Measurements from ENCODE around the gene WDR54. TPM values are rescaled to one million over a fixed set of nuclear protein-coding genes. Genes with fewer than 3 reads are reported as not detected.
"Not testable (repeated sequence)": the region's sequence is repeated elsewhere in the genome, so short reads cannot be mapped to it uniquely, and the experiment has no call there.

Gene WDR54
- total and polyA plus RNA-seq, 7 experiments from 2014 or later = 26.5 to 78.5 (median 33.2) TPM

GRCh38 chr2:74462786-74463105, 41.2 kb downstream of the WDR54 start:
- CTCF ChIA-PET = no interaction called here
- peaks cover 0 to 29% (median 0%) of the 10 kb centered on the region in 3 experiments for H3K36me3 ChIP-seq (ENCODE audit: control insufficient read depth in 2 of 3, insufficient read depth in 3 of 3, low read length in 3 of 3)
- H3K4me3 Mint-ChIP-seq = peak overlapping the region; percentile 10 to 95 (median 67)
- no peaks in the 10 kb centered on the region for H3K9me3 ChIP-seq (ENCODE audit: control insufficient read depth in 2 of 3, low read length in 3 of 3)
- no peaks in the 10 kb centered on the region for H3K27me3 ChIP-seq (ENCODE audit: control insufficient read depth in 2 of 2, insufficient read depth in 2 of 2, low read length in 2 of 2)
- H3K4me3 ChIP-seq (ENCODE audit: low read length) = no peak overlapping the region
- peaks cover 6 to 51% (median 42%) of the 10 kb centered on the region in 7 donors for H3K4me1 Mint-ChIP-seq
- peaks cover 0 to 2% (median 0%) of the 10 kb centered on the region in 5 donors for H3K27me3 Mint-ChIP-seq
- H3K27ac Mint-ChIP-seq = peak overlapping the region in 5 of 9 donors; percentile 18 to 78 (median 59)
- no peak for DNase-seq
- H3K9me3 Mint-ChIP-seq = peaks cover 0 to 4% (median 0%) of the 10 kb centered on the region in 11 donors
- no peak overlapping the region for H3K27ac ChIP-seq (ENCODE audit: low read depth, low read length)
- POLR2A ChIA-PET = interaction anchor here (0.6 to 10.8 kb wide), 3 partner anchors 11 to 82 kb away, joined by 3 to 197 read pairs (median 177); partner anchors contain the start of genes CCDC142, MRPL53 and TTC31
- intact Hi-C loops (cut with micrococcal nuclease) = no loop called here
- H3K36me3 Mint-ChIP-seq = peaks cover 0 to 9% (median 0%) of the 10 kb centered on the region in 5 donors
- peaks cover 15% of the 10 kb centered on the region in 2 donors for H3K4me1 ChIP-seq (ENCODE audit: control insufficient read depth in 2 of 2, insufficient read depth in 2 of 2, low read length in 2 of 2)
- ATAC-seq = no peak

GRCh38 chr2:74464406-74464805, 42.9 kb downstream of the WDR54 start:
- no peaks in the 10 kb centered on the region for H3K27me3 ChIP-seq (ENCODE audit: control insufficient read depth in 2 of 2, insufficient read depth in 2 of 2, low read length in 2 of 2)
- Mint-ChIP-seq H3K9me3 (no peaks in the 10 kb centered on the region), H3K27ac (peak overlapping the region; percentile 21 to 97 (median 88)), H3K4me3 (peak overlapping the region; percentile 72 to 100 (median 96)), H3K36me3 (peaks cover 0 to 9% (median 0%) of the 10 kb centered on the region in 5 donors), H3K27me3 (no peaks in the 10 kb centered on the region), H3K4me1 (peaks cover 4 to 40% (median 29%) of the 10 kb centered on the region in 7 donors)
- H3K9me3 ChIP-seq (ENCODE audit: control insufficient read depth in 2 of 3, low read length in 3 of 3) = no peaks in the 10 kb centered on the region
- peak overlapping the region; percentile 96 for H3K4me3 ChIP-seq (ENCODE audit: low read length)
- peaks cover 0 to 29% (median 0%) of the 10 kb centered on the region in 3 experiments for H3K36me3 ChIP-seq (ENCODE audit: control insufficient read depth in 2 of 3, insufficient read depth in 3 of 3, low read length in 3 of 3)
- CTCF ChIA-PET = interaction anchor here (0.6 kb wide), 1 partner anchor 12 kb away, joined by 4 read pairs; no protein-coding TSS in a partner anchor
- H3K4me1 ChIP-seq (ENCODE audit: control insufficient read depth in 2 of 2, insufficient read depth in 2 of 2, low read length in 2 of 2) = peaks cover 9 to 10% of the 10 kb centered on the region in 2 donors
- POLR2A ChIA-PET = interaction anchor here (0.8 to 6.5 kb wide), 6 partner anchors 7 to 62 kb away, joined by 4 to 64 read pairs (median 8); partner anchors contain the start of genes CCDC142, DQX1, INO80B and MRPL53
- peak overlapping the region; percentile 98 for H3K27ac ChIP-seq (ENCODE audit: low read depth, low read length)
- intact Hi-C loops (cut with micrococcal nuclease) = loop anchor here in 1 of 2 donors (1.0 kb wide), 1 partner anchor 8 kb away; the partner anchor contains the start of gene MRPL53
- DNase-seq = no peak
- no peak for ATAC-seq

DNA sequence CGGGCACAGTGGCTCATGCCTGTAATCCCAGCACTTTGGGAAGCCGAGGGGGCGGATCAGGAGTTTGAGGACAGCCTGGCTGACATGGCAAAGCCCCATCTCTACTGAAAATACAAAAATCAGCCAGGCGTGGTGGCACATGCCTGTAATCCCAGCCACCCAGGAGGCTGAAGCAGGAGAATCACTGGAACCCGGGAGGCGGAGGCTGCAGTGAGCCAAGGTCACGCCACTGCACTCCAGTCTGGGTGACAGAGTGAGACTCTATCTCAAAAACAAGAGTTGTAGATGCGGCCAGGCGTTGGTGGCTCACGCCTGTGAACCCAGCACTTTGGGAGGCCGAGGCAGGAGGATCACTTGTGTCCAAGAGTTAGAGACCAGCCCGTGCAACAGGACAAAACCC, 49.2 kb downstream of the WDR54 start:
- Histone ChIP-seq H3K4me1 (ENCODE audit: control insufficient read depth in 2 of 2, insufficient read depth in 2 of 2, low read length in 2 of 2) (peaks cover 14 to 19% of the 10 kb centered on the region in 2 donors), H3K27ac (ENCODE audit: low read depth, low read length) (peak overlapping the region; percentile 91), H3K36me3 (ENCODE audit: control insufficient read depth in 2 of 3, insufficient read depth in 3 of 3, low read length in 3 of 3) (peaks cover 0 to 14% (median 4%) of the 10 kb centered on the region in 3 experiments)
- CTCF ChIA-PET; intact Hi-C loops (cut with micrococcal nuclease); ATAC-seq; H3K4me3 ChIP-seq (ENCODE audit: low read length); H3K9me3 ChIP-seq (ENCODE audit: control insufficient read depth in 2 of 3, low read length in 3 of 3); H3K9me3 Mint-ChIP-seq; H3K27me3 Mint-ChIP-seq; H3K27me3 ChIP-seq (ENCODE audit: control insufficient read depth in 2 of 2, insufficient read depth in 2 of 2, low read length in 2 of 2); DNase-seq: not testable (repeated sequence)
- peak overlapping the region; percentile 12 to 81 (median 70) for H3K4me3 Mint-ChIP-seq
- H3K36me3 Mint-ChIP-seq = peaks cover 0 to 23% (median 9%) of the 10 kb centered on the region in 5 donors
- peak overlapping the region; percentile 55 to 91 (median 84) for H3K27ac Mint-ChIP-seq
- peaks cover 14 to 37% (median 33%) of the 10 kb centered on the region in 7 donors for H3K4me1 Mint-ChIP-seq
- POLR2A ChIA-PET = interaction anchor here (0.9 to 6.6 kb wide), 3 partner anchors 11 to 55 kb away, joined by 3 to 177 read pairs (median 80); partner anchors contain the start of genes CCDC142, INO80B, TTC31 and WBP1

DNA sequence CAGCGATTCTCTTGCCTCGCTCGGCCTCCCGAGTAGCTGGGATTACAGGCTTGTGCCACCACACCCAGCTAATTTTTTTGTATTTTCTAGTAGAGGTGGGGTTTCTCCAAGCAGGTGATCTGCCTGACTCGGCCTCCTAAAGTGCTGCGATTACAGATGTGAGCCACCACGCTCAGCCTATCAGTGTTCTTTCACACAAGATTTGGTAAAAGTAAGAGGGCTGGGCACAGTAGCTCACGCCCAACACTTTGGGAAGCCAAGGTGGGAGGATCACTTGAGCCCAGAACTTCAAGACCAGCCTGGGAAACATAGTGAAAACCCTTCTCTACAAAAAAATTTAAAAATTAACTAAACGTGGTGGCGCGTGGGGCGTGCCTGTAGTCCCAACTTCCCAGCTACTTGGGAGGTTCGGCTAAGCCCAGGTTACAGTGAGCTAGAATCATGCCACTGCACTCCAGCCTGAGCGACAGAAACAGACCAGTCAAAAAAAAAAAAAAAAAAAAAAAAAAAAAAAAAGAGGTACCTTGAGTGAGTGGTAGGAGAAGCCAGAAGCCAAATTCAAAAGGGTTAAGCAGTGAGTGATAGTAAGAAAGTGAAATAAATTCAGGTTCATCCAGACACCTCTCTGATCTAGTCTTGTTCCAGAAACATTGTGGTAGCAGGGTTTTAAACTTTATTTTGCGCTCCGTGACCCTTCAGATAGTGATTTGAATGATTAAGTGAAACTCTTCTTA, 50.0 kb downstream of the WDR54 start:
- ATAC-seq (no peak), DNase-seq (no peak)
- Histone ChIP-seq H3K9me3 (ENCODE audit: control insufficient read depth in 2 of 3, low read length in 3 of 3) (no peaks in the 10 kb centered on the region), H3K4me3 (ENCODE audit: low read length) (peak overlapping the region; percentile 89), H3K36me3 (ENCODE audit: control insufficient read depth in 2 of 3, insufficient read depth in 3 of 3, low read length in 3 of 3) (peaks cover 0 to 14% (median 4%) of the 10 kb centered on the region in 3 experiments), H3K27ac (ENCODE audit: low read depth, low read length) (peak overlapping the region; percentile 91), H3K27me3 (ENCODE audit: control insufficient read depth in 2 of 2, insufficient read depth in 2 of 2, low read length in 2 of 2) (no peaks in the 10 kb centered on the region), H3K4me1 (ENCODE audit: control insufficient read depth in 2 of 2, insufficient read depth in 2 of 2, low read length in 2 of 2) (peaks cover 14 to 19% of the 10 kb centered on the region in 2 donors)
- intact Hi-C loops (cut with micrococcal nuclease) = loop anchor here (1.0 kb wide), 7 partner anchors 7 to 116 kb away; partner anchors contain the start of genes AUP1 (in 2 of the 2), HTRA2 (in 2 of the 2), TTC31 (in 2 of the 2) and WBP1 (in 2 of the 2)
- Mint-ChIP-seq H3K4me1 (peaks cover 9 to 32% (median 29%) of the 10 kb centered on the region in 7 donors), H3K36me3 (peaks cover 0 to 24% (median 9%) of the 10 kb centered on the region in 5 donors), H3K27ac (peak overlapping the region; percentile 94 to 99 (median 98)), H3K27me3 (no peaks in the 10 kb centered on the region), H3K9me3 (peaks cover 0 to 7% (median 0%) of the 10 kb centered on the region in 11 donors), H3K4me3 (peak overlapping the region; percentile 88 to 99 (median 98))
- ChIA-PET POLR2A (interaction anchor here (0.9 to 6.6 kb wide), 3 partner anchors 11 to 56 kb away, joined by 3 to 177 read pairs (median 80); partner anchors contain the start of genes CCDC142, INO80B, TTC31 and WBP1), CTCF (no interaction called here)

- Mint-ChIP-seq H3K9me3 (peaks cover 0 to 7% (median 0%) of the 10 kb centered on the region in 11 donors), H3K36me3 (peaks cover 0 to 24% (median 9%) of the 10 kb centered on the region in 5 donors), H3K4me1 (peaks cover 9 to 32% (median 29%) of the 10 kb centered on the region in 7 donors), H3K4me3 (peak within 1 kb of the TSS; percentile 88 to 99 (median 98)), H3K27me3 (no peaks in the 10 kb centered on the region), H3K27ac (peak within 1 kb of the TSS; percentile 94 to 99 (median 98))
- Histone ChIP-seq H3K36me3 (ENCODE audit: control insufficient read depth in 2 of 3, insufficient read depth in 3 of 3, low read length in 3 of 3) (peaks cover 0 to 14% (median 4%) of the 10 kb centered on the region in 3 experiments), H3K9me3 (ENCODE audit: control insufficient read depth in 2 of 3, low read length in 3 of 3) (no peaks in the 10 kb centered on the region), H3K27me3 (ENCODE audit: control insufficient read depth in 2 of 2, insufficient read depth in 2 of 2, low read length in 2 of 2) (no peaks in the 10 kb centered on the region), H3K4me3 (ENCODE audit: low read length) (peak within 1 kb of the TSS; percentile 89), H3K27ac (ENCODE audit: low read depth, low read length) (peak within 1 kb of the TSS; percentile 91), H3K4me1 (ENCODE audit: control insufficient read depth in 2 of 2, insufficient read depth in 2 of 2, low read length in 2 of 2) (peaks cover 14 to 19% of the 10 kb centered on the region in 2 donors)
- intact Hi-C loops (cut with micrococcal nuclease) = loop anchor here (1.0 kb wide), 7 partner anchors 8 to 115 kb away; partner anchors contain the start of genes AUP1 (in 2 of the 2), HTRA2 (in 2 of the 2), TTC31 (in 2 of the 2) and WBP1 (in 2 of the 2)
- ATAC-seq (peak; percentile 96), DNase-seq (peak; percentile 91 to 98 (median 95))
- CTCF ChIA-PET = interaction anchor here (1.0 to 2.2 kb wide), 4 partner anchors 10 to 116 kb away, joined by 3 to 15 read pairs (median 4); partner anchors contain the start of genes CCDC142, INO80B and TTC31
- POLR2A ChIA-PET = interaction anchor here (0.7 to 6.6 kb wide), 12 partner anchors 8 to 115 kb away, joined by 3 to 177 read pairs (median 4); partner anchors contain the start of genes CCDC142, INO80B, PCGF1 and TTC31
Measured at GRCh38 chr2:74472086-74472944, 50.8 kb downstream of the WDR54 start, which contains the start of gene MRPL53. MRPL53 (minus strand) TSS chr2:74472680; CDS start chr2:74472660, 20 bp downstream.

Data from naive thymus-derived CD4-positive, alpha-beta T cell (primary cell).